NCI-H345 (cell line): Measurements from ENCODE around the gene SLC5A2.
A peak's percentile ranks its signal among the peaks of the same experiment; 100 is the strongest.

Source experiments
- DNase-seq: peaks from one replicate; lab custom pipeline; 2025; lab: John Stamatoyannopoulos, UW

SLC5A2 gene

GRCh38 chr16:31459687-31460581 lies 23.0 kb upstream of the SLC5A2 start:
- DNase-seq: peak; percentile 100

- peak; percentile 36 for DNase-seq
Observed at GRCh38 chr16:31460582-31461002, 22.3 kb upstream of the SLC5A2 start.

- DNase-seq: no peak
Observed at GRCh38 chr16:31461201-31461920, 21.6 kb upstream of the SLC5A2 start.

GRCh38 chr16:31461921-31462804 lies 20.8 kb upstream of the SLC5A2 start:
- DNase-seq: no peak

- DNase-seq: no peak
Observed at GRCh38 chr16:31464348-31464769, 18.6 kb upstream of the SLC5A2 start.

GRCh38 chr16:31464781-31465260 lies 18.1 kb upstream of the SLC5A2 start:
- no peak for DNase-seq

- no peak for DNase-seq
Observed at GRCh38 chr16:31465788-31466370, 17.0 kb upstream of the SLC5A2 start.

GRCh38 chr16:31466381-31466841 lies 16.5 kb upstream of the SLC5A2 start:
- DNase-seq: no peak

- no peak for DNase-seq
Observed at GRCh38 chr16:31467151-31467773, 15.7 kb upstream of the SLC5A2 start.

GRCh38 chr16:31467858-31468257 lies 15.1 kb upstream of the SLC5A2 start:
- no peak for DNase-seq

GRCh38 chr16:31470615-31471014 lies 12.3 kb upstream of the SLC5A2 start:
- no peak for DNase-seq

- DNase-seq: no peak
Observed at GRCh38 chr16:31471241-31471874, 11.6 kb upstream of the SLC5A2 start.

GRCh38 chr16:31471875-31472708 lies 10.8 kb upstream of the SLC5A2 start, which contains the start of gene TGFB1I1:
TGFB1I1 (plus strand) TSS chr16:31472152; CDS start chr16:31472189, 37 bp downstream.
- peak; percentile 16 for DNase-seq

GRCh38 chr16:31472709-31473203 lies 10.2 kb upstream of the SLC5A2 start:
- DNase-seq: peak; percentile 90

- DNase-seq: no peak
Observed at GRCh38 chr16:31473264-31473984, 9.5 kb upstream of the SLC5A2 start.

GRCh38 chr16:31474173-31474714 lies 8.7 kb upstream of the SLC5A2 start:
- no peak for DNase-seq

GRCh38 chr16:31474773-31475738 lies 7.9 kb upstream of the SLC5A2 start:
- no peak for DNase-seq
